ENCODE results near the gene EFNA2.

DNA sequence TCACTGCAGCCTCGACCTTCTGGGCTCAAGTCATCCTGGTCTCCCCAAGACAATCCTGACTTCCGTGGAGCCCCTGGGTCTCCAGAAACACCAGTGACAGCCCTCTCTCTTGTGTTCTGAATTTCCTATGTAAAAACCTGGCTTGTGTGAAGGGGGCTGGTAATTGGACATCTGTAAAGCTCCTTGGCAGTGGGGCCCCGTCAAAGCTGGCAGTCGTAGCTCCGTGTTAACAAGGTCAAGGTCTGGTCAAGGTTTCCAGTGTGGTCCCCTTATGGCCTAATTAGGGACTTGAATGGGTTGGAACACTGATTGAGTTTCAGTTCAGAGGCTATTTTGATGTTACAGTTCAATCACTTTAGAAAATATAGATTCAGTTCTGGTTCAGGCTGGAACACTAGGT lies 65.2 kb downstream of the EFNA2 start:
- TF ChIP-seq JUNB (IDR thresholded peaks at IDR 0.05) (no peak), HDAC2 (IDR thresholded peaks at IDR 0.05) (no peak)
- TF ChIP-seq, protein P1, sequence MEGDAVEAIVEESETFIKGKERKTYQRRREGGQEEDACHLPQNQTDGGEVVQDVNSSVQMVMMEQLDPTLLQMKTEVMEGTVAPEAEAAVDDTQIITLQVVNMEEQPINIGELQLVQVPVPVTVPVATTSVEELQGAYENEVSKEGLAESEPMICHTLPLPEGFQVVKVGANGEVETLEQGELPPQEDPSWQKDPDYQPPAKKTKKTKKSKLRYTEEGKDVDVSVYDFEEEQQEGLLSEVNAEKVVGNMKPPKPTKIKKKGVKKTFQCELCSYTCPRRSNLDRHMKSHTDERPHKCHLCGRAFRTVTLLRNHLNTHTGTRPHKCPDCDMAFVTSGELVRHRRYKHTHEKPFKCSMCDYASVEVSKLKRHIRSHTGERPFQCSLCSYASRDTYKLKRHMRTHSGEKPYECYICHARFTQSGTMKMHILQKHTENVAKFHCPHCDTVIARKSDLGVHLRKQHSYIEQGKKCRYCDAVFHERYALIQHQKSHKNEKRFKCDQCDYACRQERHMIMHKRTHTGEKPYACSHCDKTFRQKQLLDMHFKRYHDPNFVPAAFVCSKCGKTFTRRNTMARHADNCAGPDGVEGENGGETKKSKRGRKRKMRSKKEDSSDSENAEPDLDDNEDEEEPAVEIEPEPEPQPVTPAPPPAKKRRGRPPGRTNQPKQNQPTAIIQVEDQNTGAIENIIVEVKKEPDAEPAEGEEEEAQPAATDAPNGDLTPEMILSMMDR (IDR thresholded peaks at IDR 0.05) = no peak

Measured in A549 (cell line).